Gastrocnemius medialis (tissue), 4 donors: ENCODE measurements around the gene ATF6. TPM values are rescaled to one million over a fixed set of nuclear protein-coding genes. Genes with fewer than 3 reads are reported as not detected.
"Not testable (repeated sequence)": the region's sequence is repeated elsewhere in the genome, so short reads cannot be mapped to it uniquely, and the experiment has no call there.

Experiments used
- ATAC-seq, 2 donors: fragments of 150-250 bp; one replicate each; pipeline ENCODE4 v1.9.1; 2016
- DNase-seq, 2 donors: peaks; one replicate each; pipeline ENCODE4 v3.0.0-alpha.2; 2019
- H3K27ac ChIP-seq, 4 donors: fragments of 200-600 bp; sonication (generic); 1 replicate in 1 of 4; 2 replicates in 3 of 4; pipeline ENCODE4 v1.5.1; 2016 to 2018; ENCODE audit warnings: mild to moderate bottlenecking in 2 of 4, moderate library complexity in 1 of 4
- H3K27me3 ChIP-seq, 3 donors: fragments of 200-600 bp; sonication (generic) in 2 of 3; 1 replicate in 1 of 3; 2 replicates in 2 of 3; pipeline versions ENCODE4 v1.5.1 to v1.6.0; 2016 to 2019; ENCODE audit warnings: mild to moderate bottlenecking in 1 of 3, moderate library complexity in 1 of 3
- H3K36me3 ChIP-seq, 2 donors: fragments of 200-600 bp; sonication (generic) in 1 of 2; one replicate each; pipeline ENCODE4 v1.5.1; 2017 to 2018
- H3K4me1 ChIP-seq, 2 donors: fragments of 200-600 bp; sonication (generic) in 1 of 2; one replicate each; pipeline ENCODE4 v1.5.1; 2016 to 2017; ENCODE audit warnings: mild to moderate bottlenecking in 2 of 2
- H3K4me3 ChIP-seq, 4 donors: fragments of 200-600 bp; sonication (generic) in 3 of 4; 1 replicate in 1 of 4; 2 replicates in 3 of 4; pipeline ENCODE4 v1.5.1; 2016 to 2019; ENCODE audit warnings: mild to moderate bottlenecking in 2 of 4
- H3K9me3 ChIP-seq, 3 donors: fragments of 200-600 bp; sonication (generic) in 2 of 3; 1 replicate in 1 of 3; 2 replicates in 2 of 3; pipeline ENCODE4 v1.5.1; 2016 to 2019
- POLR2A ChIP-seq, 2 donors: fragments of 450-650 bp; IDR thresholded peaks; one replicate each; pipeline ENCODE4 v1.6.1; 2017; ENCODE audit warnings: antibody characterized with exemption in 2 of 2, mild to moderate bottlenecking in 2 of 2, moderate library complexity in 2 of 2
- in situ Hi-C, 4 donors: fragments of 200-750 bp; cut with MboI; loops; one replicate each; pipeline versions ENCODE4 v1.15.0 to v1.8.0; 2017; ENCODE audit warnings: low sequenced_read_pairs in 4 of 4
- intact Hi-C: fragments of 100-400 bp; cut with DNase I; formaldehyde crosslinking; loops from one replicate; pipeline ENCODE4 v1.15.1; 2023; ENCODE audit warnings: low total_unique reads
- total RNA-seq, 4 donors: library from RNA; depleted of rRNA; stranded (reverse); fragments of >200 nt; gene quantifications; one replicate each; pipeline versions ENCODE4 v1.1.0 to v1.2.3, GENCODE V29; 2016
- TF ChIP-seq, protein P1 (sequence below), 5 experiments: fragments of 450-650 bp in 3 of 5; fragments of 200-600 bp in 2 of 5; sonication (generic) in 2 of 5; IDR thresholded peaks in 4 of 5; conservative IDR thresholded peaks in 1 of 5; 1 replicate in 4 of 5; 2 replicates in 1 of 5; pipeline ENCODE4 v1.5.1; 2016 to 2019; ENCODE audit warnings: antibody characterized with exemption in 5 of 5, mild to moderate bottlenecking in 3 of 5, moderate library complexity in 3 of 5

ATF6 gene
- total RNA-seq, 4 donors from 2014 or later = 15.3 to 20.1 (median 18.3) TPM

DNA sequence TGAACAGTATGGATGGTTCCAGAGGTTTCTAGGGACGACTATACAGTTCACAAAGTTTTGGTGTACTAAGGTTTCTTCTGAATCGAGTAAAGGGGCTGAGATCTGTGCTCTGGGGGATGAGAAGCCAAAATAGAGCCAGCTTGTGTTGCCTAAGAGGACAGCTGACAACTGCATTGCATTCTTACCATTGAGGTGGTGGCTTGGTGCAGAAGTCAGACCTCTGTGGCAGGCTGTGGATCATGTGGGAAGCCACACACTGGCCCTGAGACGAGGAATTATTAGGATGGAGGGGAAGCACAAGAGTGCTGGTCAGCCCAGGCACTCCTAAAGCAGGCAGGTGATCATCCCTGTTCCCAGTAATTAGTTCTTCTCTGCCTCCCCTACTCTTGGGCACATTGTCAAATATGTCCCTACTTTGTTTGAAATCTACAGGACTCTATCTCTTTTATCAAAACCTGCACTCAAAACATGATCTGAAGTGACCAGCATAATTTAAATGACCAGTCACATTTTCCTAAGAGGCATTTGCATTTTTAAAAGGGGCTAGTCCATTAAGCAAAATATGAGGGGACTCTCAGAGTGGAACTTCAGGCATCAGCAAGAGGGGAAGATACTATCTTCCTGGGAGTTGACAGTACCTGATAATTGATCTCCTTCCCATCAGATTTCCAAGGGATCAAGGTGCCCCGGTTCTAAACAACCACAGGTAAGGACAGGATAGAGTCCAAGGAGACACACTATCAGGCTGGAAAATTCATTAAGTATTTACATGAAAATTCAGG is 45.0 kb upstream of the ATF6 start, which contains the start of gene FCRLB:
Gene FCRLB (plus strand): TSS at position 589 of the 782 bp plus-strand sequence. CDS start 1,129 bp downstream, outside the sequence.
- H3K27me3 ChIP-seq = peaks cover 4 to 23% (median 16%) of the 10 kb centered on the region in 3 donors
- peaks cover 0 to 8% of the 10 kb centered on the region in 2 donors for H3K4me1 ChIP-seq
- in situ Hi-C loops = no loop called here

GRCh38 chr1:161721738-161722343 is 44.3 kb upstream of the ATF6 start:
- in situ Hi-C loops (no loop called here), intact Hi-C loops (no loop called here)
- Histone ChIP-seq H3K4me3 (no peak overlapping the region), H3K36me3 (no peaks in the 10 kb centered on the region), H3K27me3 (peaks cover 4 to 28% (median 16%) of the 10 kb centered on the region in 3 donors), H3K9me3 (no peaks in the 10 kb centered on the region), H3K4me1 (peaks cover 0 to 14% of the 10 kb centered on the region in 2 donors), H3K27ac (no peak overlapping the region)
- no peak for DNase-seq
- no peak for TF ChIP-seq POLR2A (IDR thresholded peaks at IDR 0.05)
- TF ChIP-seq, protein P1, sequence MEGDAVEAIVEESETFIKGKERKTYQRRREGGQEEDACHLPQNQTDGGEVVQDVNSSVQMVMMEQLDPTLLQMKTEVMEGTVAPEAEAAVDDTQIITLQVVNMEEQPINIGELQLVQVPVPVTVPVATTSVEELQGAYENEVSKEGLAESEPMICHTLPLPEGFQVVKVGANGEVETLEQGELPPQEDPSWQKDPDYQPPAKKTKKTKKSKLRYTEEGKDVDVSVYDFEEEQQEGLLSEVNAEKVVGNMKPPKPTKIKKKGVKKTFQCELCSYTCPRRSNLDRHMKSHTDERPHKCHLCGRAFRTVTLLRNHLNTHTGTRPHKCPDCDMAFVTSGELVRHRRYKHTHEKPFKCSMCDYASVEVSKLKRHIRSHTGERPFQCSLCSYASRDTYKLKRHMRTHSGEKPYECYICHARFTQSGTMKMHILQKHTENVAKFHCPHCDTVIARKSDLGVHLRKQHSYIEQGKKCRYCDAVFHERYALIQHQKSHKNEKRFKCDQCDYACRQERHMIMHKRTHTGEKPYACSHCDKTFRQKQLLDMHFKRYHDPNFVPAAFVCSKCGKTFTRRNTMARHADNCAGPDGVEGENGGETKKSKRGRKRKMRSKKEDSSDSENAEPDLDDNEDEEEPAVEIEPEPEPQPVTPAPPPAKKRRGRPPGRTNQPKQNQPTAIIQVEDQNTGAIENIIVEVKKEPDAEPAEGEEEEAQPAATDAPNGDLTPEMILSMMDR (IDR thresholded peaks at IDR 0.05 in 4 of 5, conservative IDR thresholded peaks at IDR 0.05 in 1 of 5) = no peak
- ATAC-seq = no peak

More for the DNA sequence above, 45.0 kb upstream of the ATF6 start, which contains the start of gene FCRLB:
- TF ChIP-seq, protein P1 (IDR thresholded peaks at IDR 0.05 in 4 of 5, conservative IDR thresholded peaks at IDR 0.05 in 1 of 5) = no peak
- TF ChIP-seq POLR2A (IDR thresholded peaks at IDR 0.05) = no peak
- Histone ChIP-seq H3K36me3 (no peaks in the 10 kb centered on the region), H3K27ac (no peak within 1 kb of the TSS), H3K4me3 (no peak within 1 kb of the TSS), H3K9me3 (no peaks in the 10 kb centered on the region)
- intact Hi-C loops = no loop called here
- ATAC-seq (no peak), DNase-seq (no peak)

- intact Hi-C loops = no loop called here
- Histone ChIP-seq H3K36me3 (no peaks in the 10 kb centered on the region), H3K27ac (no peak overlapping the region), H3K27me3 (peaks cover 7 to 33% (median 16%) of the 10 kb centered on the region in 3 donors), H3K9me3 (no peaks in the 10 kb centered on the region), H3K4me1 (peaks cover 0 to 14% of the 10 kb centered on the region in 2 donors), H3K4me3 (no peak overlapping the region)
- no peak for TF ChIP-seq POLR2A (IDR thresholded peaks at IDR 0.05)
- TF ChIP-seq, protein P1 (IDR thresholded peaks at IDR 0.05 in 4 of 5, conservative IDR thresholded peaks at IDR 0.05 in 1 of 5) = no peak
- in situ Hi-C loops = no loop called here
- DNase-seq (no peak), ATAC-seq (no peak)
Measured at GRCh38 chr1:161722406-161722805, 43.7 kb upstream of the ATF6 start.

- TF ChIP-seq, protein P1 (IDR thresholded peaks at IDR 0.05 in 4 of 5, conservative IDR thresholded peaks at IDR 0.05 in 1 of 5) = no peak
- no peak for TF ChIP-seq POLR2A (IDR thresholded peaks at IDR 0.05)
- in situ Hi-C loops = no loop called here
- Histone ChIP-seq H3K27me3 (peaks cover 10 to 39% (median 16%) of the 10 kb centered on the region in 3 donors), H3K4me3 (no peak overlapping the region), H3K27ac (no peak overlapping the region), H3K36me3 (no peaks in the 10 kb centered on the region), H3K4me1 (peaks cover 0 to 14% of the 10 kb centered on the region in 2 donors), H3K9me3 (no peaks in the 10 kb centered on the region)
- DNase-seq (no peak), ATAC-seq (no peak)
- intact Hi-C loops = no loop called here
Measured at GRCh38 chr1:161723459-161724141, 42.5 kb upstream of the ATF6 start.

- intact Hi-C loops, H3K36me3 ChIP-seq, H3K9me3 ChIP-seq, DNase-seq, ATAC-seq: not testable (repeated sequence)
- Histone ChIP-seq H3K4me3 (peak overlapping the region; percentile 71 to 88 (median 77)), H3K27me3 (peaks cover 10 to 39% (median 16%) of the 10 kb centered on the region in 3 donors), H3K27ac (peak overlapping the region; percentile 58 to 72 (median 69)), H3K4me1 (peaks cover 0 to 14% of the 10 kb centered on the region in 2 donors)
- in situ Hi-C loops = loop anchor here in 3 of 4 donors (25.0 kb wide), 2 partner anchors 113 to 513 kb away; partner anchors contain the start of genes APOA2 (in 2 of the 3), FCER1G (in 2 of the 3) and NDUFS2 (in 2 of the 3)
Measured at GRCh38 chr1:161725258-161725907, 40.7 kb upstream of the ATF6 start.
